ENCODE measurements around the gene C9orf57. TPM values are rescaled to one million over a fixed set of nuclear protein-coding genes. Genes with fewer than 3 reads are reported as not detected.
A peak's percentile ranks its signal among the peaks of the same experiment; 100 is the strongest.

C9orf57 gene
- total and polyA plus RNA-seq, 2 donors from 2014 or later = not detected

- Histone ChIP-seq H3K9ac (ENCODE audit: low read length in 3 of 3) (no peak overlapping the region), H3K27me3 (ENCODE audit: control insufficient read depth, insufficient read depth, low read length) (no peaks in the 10 kb centered on the region), H3K4me1 (ENCODE audit: control insufficient read depth in 2 of 3, insufficient read depth in 2 of 3, low read depth in 1 of 3, low read length in 3 of 3) (no peaks in the 10 kb centered on the region), H3K27ac (ENCODE audit: low read depth in 2 of 2, low read length in 2 of 2) (no peak overlapping the region), H3K4me3 (ENCODE audit: low read length in 3 of 3) (no peak overlapping the region), H3K36me3 (ENCODE audit: control insufficient read depth in 2 of 3, insufficient read depth in 3 of 3, low read length in 3 of 3) (no peaks in the 10 kb centered on the region), H3K9me3 (ENCODE audit: control insufficient read depth in 2 of 3, insufficient read depth in 1 of 3, low read length in 3 of 3) (no peaks in the 10 kb centered on the region)
- TF ChIP-seq CTCF (IDR thresholded peaks at IDR 0.05; ENCODE audit: borderline replicate concordance, extremely low read depth, insufficient read depth) = no peak
- no peak for DNase-seq
- FAIRE-seq = no peak
- intact Hi-C loops (cut with DNase I) = no loop called here
Measured at GRCh38 chr9:72052122-72052521, 8.3 kb downstream of the C9orf57 start.

- intact Hi-C loops (cut with DNase I) = no loop called here
- no peaks in the 10 kb centered on the region for H3K36me3 ChIP-seq (ENCODE audit: control insufficient read depth in 2 of 3, insufficient read depth in 3 of 3, low read length in 3 of 3)
- no peak overlapping the region for H3K27ac ChIP-seq (ENCODE audit: low read depth in 2 of 2, low read length in 2 of 2)
- peak in 3 of 5 donors; percentile 12 to 40 (median 30) for DNase-seq
- peaks cover 0 to 2% (median 0%) of the 10 kb centered on the region in 3 donors for H3K4me1 ChIP-seq (ENCODE audit: control insufficient read depth in 2 of 3, insufficient read depth in 2 of 3, low read depth in 1 of 3, low read length in 3 of 3)
- no peak overlapping the region for H3K4me3 ChIP-seq (ENCODE audit: low read length in 3 of 3)
- no peak overlapping the region for H3K9ac ChIP-seq (ENCODE audit: low read length in 3 of 3)
- H3K27me3 ChIP-seq (ENCODE audit: control insufficient read depth, insufficient read depth, low read length) = no peaks in the 10 kb centered on the region
- no peak for TF ChIP-seq CTCF (IDR thresholded peaks at IDR 0.05; ENCODE audit: borderline replicate concordance, extremely low read depth, insufficient read depth)
- H3K9me3 ChIP-seq (ENCODE audit: control insufficient read depth in 2 of 3, insufficient read depth in 1 of 3, low read length in 3 of 3) = no peaks in the 10 kb centered on the region
- no peak for FAIRE-seq
Measured at GRCh38 chr9:72048850-72049249, 11.6 kb downstream of the C9orf57 start.

- intact Hi-C loops (cut with DNase I) = no loop called here
- FAIRE-seq = no peak
- no peak for DNase-seq
- TF ChIP-seq CTCF (IDR thresholded peaks at IDR 0.05; ENCODE audit: borderline replicate concordance, extremely low read depth, insufficient read depth) = no peak
- Histone ChIP-seq H3K36me3 (ENCODE audit: control insufficient read depth in 2 of 3, insufficient read depth in 3 of 3, low read length in 3 of 3) (no peaks in the 10 kb centered on the region), H3K27ac (ENCODE audit: low read depth in 2 of 2, low read length in 2 of 2) (no peak overlapping the region), H3K4me1 (ENCODE audit: control insufficient read depth in 2 of 3, insufficient read depth in 2 of 3, low read depth in 1 of 3, low read length in 3 of 3) (peaks cover 0 to 10% (median 0%) of the 10 kb centered on the region in 3 donors), H3K4me3 (ENCODE audit: low read length in 3 of 3) (no peak overlapping the region), H3K9ac (ENCODE audit: low read length in 3 of 3) (no peak overlapping the region), H3K9me3 (ENCODE audit: control insufficient read depth in 2 of 3, insufficient read depth in 1 of 3, low read length in 3 of 3) (no peaks in the 10 kb centered on the region), H3K27me3 (ENCODE audit: control insufficient read depth, insufficient read depth, low read length) (no peaks in the 10 kb centered on the region)
Measured at GRCh38 chr9:72046630-72047456, 13.6 kb downstream of the C9orf57 start.

Data from kidney (tissue), 14 donors.